Measurements from ENCODE around the gene ZNF486. TPM values are rescaled to one million over a fixed set of nuclear protein-coding genes. Genes with fewer than 3 reads are reported as not detected.
"Not testable (repeated sequence)": the region's sequence is repeated elsewhere in the genome, so short reads cannot be mapped to it uniquely, and the experiment has no call there.

ZNF486 gene
- total RNA-seq, 1 donor from 2014 or later, result 1.7 TPM

- no peak for DNase-seq
- no peak for ATAC-seq
- intact Hi-C loops (cut with micrococcal nuclease), result no loop called here
Measured at GRCh38 chr19:20209051-20209450, 42.0 kb downstream of the ZNF486 start.

- ATAC-seq; intact Hi-C loops (cut with micrococcal nuclease); DNase-seq: not testable (repeated sequence)
Measured at GRCh38 chr19:20214366-20214765, 47.4 kb downstream of the ZNF486 start.

GRCh38 chr19:20221605-20222004, 54.6 kb downstream of the ZNF486 start:
- intact Hi-C loops (cut with micrococcal nuclease); ATAC-seq; DNase-seq: not testable (repeated sequence)

GRCh38 chr19:20233105-20233504, 66.1 kb downstream of the ZNF486 start:
- DNase-seq (no peak), ATAC-seq (no peak)
- intact Hi-C loops (cut with micrococcal nuclease), result no loop called here

GRCh38 chr19:20235156-20235555, 68.1 kb downstream of the ZNF486 start:
- DNase-seq (no peak), ATAC-seq (no peak)
- intact Hi-C loops (cut with micrococcal nuclease), result no loop called here

GRCh38 chr19:20237773-20238623, 71.0 kb downstream of the ZNF486 start:
- intact Hi-C loops (cut with micrococcal nuclease), result no loop called here
- DNase-seq, result peak; percentile 93
- peak; percentile 98 for ATAC-seq

GRCh38 chr19:20243629-20244028, 76.6 kb downstream of the ZNF486 start:
- intact Hi-C loops (cut with micrococcal nuclease), result no loop called here
- no peak for DNase-seq
- ATAC-seq, result no peak

GRCh38 chr19:20244356-20244755, 77.3 kb downstream of the ZNF486 start:
- ATAC-seq, result no peak
- intact Hi-C loops (cut with micrococcal nuclease), result no loop called here

GRCh38 chr19:20245309-20245708, 78.3 kb downstream of the ZNF486 start:
- intact Hi-C loops (cut with micrococcal nuclease), result no loop called here
- DNase-seq (no peak), ATAC-seq (no peak)

More at GRCh38 chr19:20244356-20244755, 77.3 kb downstream of the ZNF486 start:
- no peak for DNase-seq

- ATAC-seq, result peak; percentile 49
Measured at GRCh38 chr19:20247016-20247683, 80.1 kb downstream of the ZNF486 start.

GRCh38 chr19:20248258-20248657, 81.2 kb downstream of the ZNF486 start:
- intact Hi-C loops (cut with micrococcal nuclease); DNase-seq; ATAC-seq: not testable (repeated sequence)

More at GRCh38 chr19:20247016-20247683, 80.1 kb downstream of the ZNF486 start:
- intact Hi-C loops (cut with micrococcal nuclease), result no loop called here
- peak; percentile 35 for DNase-seq

Other genes starting within 250 kb of the ZNF486 start
- 6.6 TPM for gene ZNF682, start 127.7 kb upstream of the ZNF486 start, total RNA-seq
- gene ZNF90, start 89.2 kb upstream of the ZNF486 start, total RNA-seq, result 0.59 TPM